Gastroesophageal sphincter (tissue), 3 donors: ENCODE measurements around the gene CLCN2.

Source experiments
- CTCF ChIP-seq, 4 experiments: fragments of 200-600 bp in 2 of 4; fragments of 450-650 bp in 2 of 4; sonication (generic) in 1 of 4; IDR thresholded peaks; one replicate each; pipeline ENCODE4 v1.5.1; 2017 to 2019; ENCODE audit warnings: antibody characterized with exemption in 4 of 4, mild to moderate bottlenecking in 2 of 4, moderate library complexity in 2 of 4
- EP300 ChIP-seq: sonication (generic); formaldehyde crosslinking; IDR thresholded peaks from one replicate; pipeline ENCODE4 v1.6.1; 2017; ENCODE audit warnings: antibody characterized with exemption, mild to moderate bottlenecking
- POLR2A ChIP-seq, 2 donors: fragments of 450-650 bp; IDR thresholded peaks; one replicate each; pipeline ENCODE4 v1.6.1; 2017; ENCODE audit warnings: antibody characterized with exemption in 2 of 2, mild to moderate bottlenecking in 2 of 2, moderate library complexity in 1 of 2
- POLR2AphosphoS5 ChIP-seq: sonication (generic); formaldehyde crosslinking; IDR thresholded peaks from one replicate; pipeline ENCODE4 v1.6.1; 2017; ENCODE audit warnings: antibody characterized with exemption

DNA sequence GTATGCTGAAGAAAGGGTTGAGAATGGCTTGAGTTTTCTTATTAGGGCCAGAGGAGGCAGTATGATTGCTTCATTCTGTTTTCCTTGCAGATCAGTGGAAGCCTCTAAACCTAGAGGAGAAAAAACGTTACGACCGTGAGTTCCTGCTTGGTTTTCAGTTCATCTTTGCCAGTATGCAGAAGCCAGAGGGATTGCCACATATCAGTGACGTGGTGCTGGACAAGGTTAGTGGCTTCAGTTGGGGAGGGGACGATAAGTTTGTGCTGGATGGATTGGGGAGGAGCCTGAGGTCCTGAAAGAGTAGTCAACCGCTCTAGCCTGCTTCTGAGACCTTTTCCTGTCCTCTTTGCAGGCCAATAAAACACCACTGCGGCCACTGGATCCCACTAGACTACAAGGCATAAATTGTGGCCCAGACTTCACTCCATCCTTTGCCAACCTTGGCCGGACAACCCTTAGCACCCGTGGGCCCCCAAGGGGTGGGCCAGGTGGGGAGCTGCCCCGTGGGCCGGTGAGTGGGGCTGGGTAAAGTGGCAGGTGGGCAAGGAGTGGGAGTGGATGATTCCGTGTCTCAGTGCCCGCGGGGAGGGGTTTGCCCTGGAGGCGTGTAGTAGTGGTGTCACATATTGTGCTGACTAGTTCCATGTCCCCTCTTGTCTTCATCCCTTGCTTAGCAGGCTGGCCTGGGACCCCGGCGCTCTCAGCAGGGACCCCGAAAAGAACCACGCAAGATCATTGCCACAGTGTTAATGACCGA, 38.5 kb downstream of the CLCN2 start:
- no peak for TF ChIP-seq POLR2A (IDR thresholded peaks at IDR 0.05)
- TF ChIP-seq CTCF (IDR thresholded peaks at IDR 0.05) = no peak
- no peak for TF ChIP-seq POLR2AphosphoS5
- TF ChIP-seq EP300 = no peak
